Hematopoietic multipotent progenitor cell treated with erythropoietin and hydrocortisone succinate and interleukin-3 and kit ligand, for 8 days (in vitro differentiated cells): Measurements from ENCODE around the gene ZNF586.

Experiments
- DNase-seq: peaks from one replicate; pipeline ENCODE4 v3.0.0-alpha.2; 2015

ZNF586 gene

GRCh38 chr19:57825511-57825910 lies 56.0 kb downstream of the ZNF586 start:
- no peak for DNase-seq

DNA sequence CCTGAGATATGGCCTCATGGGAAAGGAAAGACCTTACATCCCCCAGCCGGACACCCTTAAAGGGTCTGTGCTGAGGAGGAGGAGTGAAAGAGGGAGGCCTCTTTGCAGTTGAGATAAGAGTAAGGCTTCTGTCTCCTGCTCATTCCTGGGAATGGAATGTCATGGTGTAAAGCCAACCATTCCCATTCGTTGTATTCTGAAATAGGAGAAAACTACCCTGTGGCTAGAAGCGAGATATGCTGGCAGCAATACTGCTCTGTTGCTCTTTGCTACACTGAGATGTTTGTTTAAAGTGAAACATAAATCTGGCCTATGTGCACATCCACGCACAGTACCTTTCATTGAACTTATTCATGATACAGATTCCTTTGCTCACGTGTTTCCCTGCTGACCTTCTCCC lies 59.8 kb downstream of the ZNF586 start:
- DNase-seq, result no peak

DNA sequence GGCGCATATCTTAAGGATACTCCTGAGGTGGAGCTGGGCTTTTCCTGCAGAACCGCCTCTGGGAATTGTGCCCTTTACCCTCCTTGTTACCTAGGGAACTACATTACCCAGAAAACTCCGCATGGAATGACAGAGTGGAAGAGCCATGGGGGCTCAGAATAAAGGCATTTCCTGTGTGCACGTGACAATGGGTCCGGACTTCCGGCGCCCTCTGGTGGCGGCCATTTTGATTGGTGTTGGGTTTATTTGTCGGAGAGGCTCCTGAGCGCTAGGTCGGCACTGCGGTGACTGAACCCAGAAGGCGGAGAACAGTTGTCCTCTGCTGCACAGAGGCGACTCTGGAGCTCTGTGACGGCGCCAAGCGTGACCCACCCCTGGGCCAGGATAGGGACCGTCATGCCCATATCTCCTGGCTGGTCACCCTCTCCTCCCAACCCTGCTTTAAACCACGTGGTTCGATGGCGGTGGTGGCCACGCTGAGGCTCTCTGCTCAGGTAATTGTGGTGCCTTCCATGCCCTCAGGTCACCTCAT lies 60.7 kb downstream of the ZNF586 start, which contains the start of gene ZNF587B:
TSS of gene ZNF587B (plus strand) at position 229 of the 532 bp plus-strand sequence. CDS start at position 459, 230 bp downstream.
- peak; percentile 74 for DNase-seq
